Measurements from ENCODE around the gene FLNA. TPM values are rescaled to one million over a fixed set of nuclear protein-coding genes. Genes with fewer than 3 reads are reported as not detected.

FLNA gene
- total and polyA plus RNA-seq, 2 experiments from 2014 or later, result 396 to 468 TPM

DNA sequence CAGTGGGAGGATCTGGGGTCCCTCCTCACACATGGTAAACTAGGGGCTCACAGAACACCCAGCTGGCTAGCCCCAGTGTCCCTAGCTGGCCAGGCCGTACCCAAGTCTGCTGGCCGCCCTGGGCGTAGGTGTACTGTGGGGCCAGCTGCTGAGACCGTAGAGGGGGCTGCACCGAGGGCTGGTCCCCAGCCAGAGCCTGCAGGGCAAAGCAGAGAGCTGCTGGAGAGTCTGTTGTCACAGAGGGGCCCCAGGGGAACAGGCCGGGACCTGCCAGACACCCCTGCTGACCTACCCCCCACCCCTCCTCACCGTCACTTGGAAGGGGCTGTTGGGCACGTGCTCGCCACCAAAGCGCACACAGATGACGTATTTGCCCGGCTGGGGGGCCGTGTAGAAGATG is 19.9 kb downstream of the FLNA start:
- H3K27me3 ChIP-seq, result no peaks in the 10 kb centered on the region
- H3K27ac ChIP-seq, result no peak overlapping the region
- TF ChIP-seq EZH2phosphoT487 (IDR thresholded peaks at IDR 0.05; ENCODE audit: low read depth, severe bottlenecking, unreplicated experiment) (no peak), EZH2 (IDR thresholded peaks at IDR 0.05; ENCODE audit: borderline replicate concordance) (no peak)
- no peaks in the 10 kb centered on the region for H3K36me3 ChIP-seq (replicated peaks; ENCODE audit: insufficient read depth, low read depth)
- no peaks in the 10 kb centered on the region for H3K4me1 ChIP-seq (ENCODE audit: insufficient read depth)
- 88% methylated on average over 13 of the region's 13 CpGs for WGBS (ENCODE audit: low lambda C conversion rate, missing lambda C conversion rate)
- no peaks in the 10 kb centered on the region for H3K79me2 ChIP-seq
- no peak overlapping the region for H3K4me2 ChIP-seq
- H2AFZ ChIP-seq, result no peak overlapping the region
- no peak overlapping the region for H3K4me3 ChIP-seq
- H4K20me1 ChIP-seq (ENCODE audit: insufficient read depth, poor library complexity, severe bottlenecking), result peaks cover 9% of the 10 kb centered on the region
- no peak for DNase-seq (ENCODE audit: low spot score)
- no peaks in the 10 kb centered on the region for H3K9me3 ChIP-seq (ENCODE audit: low read depth)
- no peaks in the 10 kb centered on the region for H3K9me2 ChIP-seq (replicated peaks; ENCODE audit: insufficient read depth)

DNA sequence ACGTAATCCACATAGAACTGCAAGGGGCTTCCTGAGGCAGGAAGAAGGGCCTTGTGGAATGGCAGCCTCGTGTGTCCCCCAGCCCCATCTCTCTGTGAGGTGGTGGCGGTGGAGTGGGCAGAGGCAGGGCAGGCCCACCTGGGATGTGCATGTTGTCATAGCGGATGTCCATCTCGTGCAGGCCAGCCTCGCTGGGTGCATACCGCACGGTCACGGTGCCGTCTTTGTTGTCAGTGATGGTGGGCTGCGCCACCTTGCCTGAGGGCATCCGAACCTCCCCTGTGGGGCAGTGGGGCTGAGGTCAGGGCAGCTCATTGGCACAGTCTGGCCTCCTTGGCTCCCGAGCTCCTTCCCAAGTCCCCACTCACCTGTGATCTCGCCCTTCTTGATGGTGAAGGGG is 20.4 kb downstream of the FLNA start:
- whole genome bisulfite sequencing (ENCODE audit: low lambda C conversion rate, missing lambda C conversion rate), result 92% methylated on average over 13 of the region's 14 CpGs
- H3K9me2 ChIP-seq (replicated peaks; ENCODE audit: insufficient read depth), result no peaks in the 10 kb centered on the region
- no peak overlapping the region for H3K4me3 ChIP-seq
- H3K36me3 ChIP-seq (replicated peaks; ENCODE audit: insufficient read depth, low read depth), result no peaks in the 10 kb centered on the region
- no peaks in the 10 kb centered on the region for H3K4me1 ChIP-seq (ENCODE audit: insufficient read depth)
- no peaks in the 10 kb centered on the region for H3K27me3 ChIP-seq
- H4K20me1 ChIP-seq (ENCODE audit: insufficient read depth, poor library complexity, severe bottlenecking), result peaks cover 9% of the 10 kb centered on the region
- TF ChIP-seq, protein P1, sequence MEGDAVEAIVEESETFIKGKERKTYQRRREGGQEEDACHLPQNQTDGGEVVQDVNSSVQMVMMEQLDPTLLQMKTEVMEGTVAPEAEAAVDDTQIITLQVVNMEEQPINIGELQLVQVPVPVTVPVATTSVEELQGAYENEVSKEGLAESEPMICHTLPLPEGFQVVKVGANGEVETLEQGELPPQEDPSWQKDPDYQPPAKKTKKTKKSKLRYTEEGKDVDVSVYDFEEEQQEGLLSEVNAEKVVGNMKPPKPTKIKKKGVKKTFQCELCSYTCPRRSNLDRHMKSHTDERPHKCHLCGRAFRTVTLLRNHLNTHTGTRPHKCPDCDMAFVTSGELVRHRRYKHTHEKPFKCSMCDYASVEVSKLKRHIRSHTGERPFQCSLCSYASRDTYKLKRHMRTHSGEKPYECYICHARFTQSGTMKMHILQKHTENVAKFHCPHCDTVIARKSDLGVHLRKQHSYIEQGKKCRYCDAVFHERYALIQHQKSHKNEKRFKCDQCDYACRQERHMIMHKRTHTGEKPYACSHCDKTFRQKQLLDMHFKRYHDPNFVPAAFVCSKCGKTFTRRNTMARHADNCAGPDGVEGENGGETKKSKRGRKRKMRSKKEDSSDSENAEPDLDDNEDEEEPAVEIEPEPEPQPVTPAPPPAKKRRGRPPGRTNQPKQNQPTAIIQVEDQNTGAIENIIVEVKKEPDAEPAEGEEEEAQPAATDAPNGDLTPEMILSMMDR (IDR thresholded peaks at IDR 0.05; ENCODE audit: poor library complexity), result no peak
- TF ChIP-seq EZH2 (IDR thresholded peaks at IDR 0.05; ENCODE audit: borderline replicate concordance), result no peak
- TF ChIP-seq EZH2phosphoT487 (IDR thresholded peaks at IDR 0.05; ENCODE audit: low read depth, severe bottlenecking, unreplicated experiment), result no peak
- H3K79me2 ChIP-seq, result no peaks in the 10 kb centered on the region
- no peaks in the 10 kb centered on the region for H3K9me3 ChIP-seq (ENCODE audit: low read depth)
- no peak for DNase-seq (ENCODE audit: low spot score)
- no peak overlapping the region for H2AFZ ChIP-seq
- no peak overlapping the region for H3K27ac ChIP-seq
- H3K4me2 ChIP-seq, result no peak overlapping the region

DNA sequence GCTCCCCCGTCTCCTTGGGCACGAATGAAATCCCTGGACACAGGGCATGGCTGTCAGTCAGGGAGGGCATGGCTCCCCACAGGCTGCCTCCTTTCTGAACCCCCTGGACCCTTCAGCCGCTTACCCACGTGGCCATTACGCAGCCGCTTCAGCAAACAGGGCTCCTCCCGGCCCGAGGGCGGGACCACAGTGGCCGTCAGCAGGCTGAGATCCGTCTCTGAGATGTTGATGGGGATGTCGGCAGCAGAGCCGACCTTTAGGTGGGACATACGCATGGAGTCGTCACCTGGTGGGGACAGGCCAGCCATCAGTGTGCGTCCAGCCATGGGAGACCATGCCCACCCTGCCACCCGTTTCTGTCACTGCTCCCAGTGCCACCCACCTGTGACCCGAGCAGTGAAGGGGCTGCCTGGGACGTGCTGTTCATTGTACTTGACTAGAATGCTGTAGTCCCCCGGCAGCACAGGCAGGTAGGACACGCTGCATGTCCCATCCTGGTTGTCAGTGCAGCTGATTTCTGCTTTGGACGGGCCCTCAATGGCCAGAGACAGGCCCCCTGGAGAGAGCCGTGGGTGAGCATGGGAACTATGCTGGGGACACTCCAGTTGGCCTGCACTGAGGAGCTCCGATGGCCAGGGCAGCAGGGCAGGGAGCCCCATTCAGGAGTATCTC is 21.1 kb downstream of the FLNA start:
- H3K36me3 ChIP-seq (replicated peaks; ENCODE audit: insufficient read depth, low read depth), result no peaks in the 10 kb centered on the region
- no peak for DNase-seq (ENCODE audit: low spot score)
- H3K79me2 ChIP-seq, result no peaks in the 10 kb centered on the region
- 90% methylated on average over 24 of the region's 24 CpGs for WGBS (ENCODE audit: low lambda C conversion rate, missing lambda C conversion rate)
- H3K27ac ChIP-seq, result no peak overlapping the region
- no peaks in the 10 kb centered on the region for H3K9me2 ChIP-seq (replicated peaks; ENCODE audit: insufficient read depth)
- no peaks in the 10 kb centered on the region for H3K4me1 ChIP-seq (ENCODE audit: insufficient read depth)
- H3K4me3 ChIP-seq, result no peak overlapping the region
- peaks cover 9% of the 10 kb centered on the region for H4K20me1 ChIP-seq (ENCODE audit: insufficient read depth, poor library complexity, severe bottlenecking)
- H3K4me2 ChIP-seq, result no peak overlapping the region
- TF ChIP-seq EZH2phosphoT487 (IDR thresholded peaks at IDR 0.05; ENCODE audit: low read depth, severe bottlenecking, unreplicated experiment), result no peak
- no peak for TF ChIP-seq EZH2 (IDR thresholded peaks at IDR 0.05; ENCODE audit: borderline replicate concordance)
- TF ChIP-seq, protein P1 (IDR thresholded peaks at IDR 0.05; ENCODE audit: poor library complexity), result no peak
- H3K27me3 ChIP-seq, result no peaks in the 10 kb centered on the region
- no peaks in the 10 kb centered on the region for H3K9me3 ChIP-seq (ENCODE audit: low read depth)
- H2AFZ ChIP-seq, result no peak overlapping the region

DNA sequence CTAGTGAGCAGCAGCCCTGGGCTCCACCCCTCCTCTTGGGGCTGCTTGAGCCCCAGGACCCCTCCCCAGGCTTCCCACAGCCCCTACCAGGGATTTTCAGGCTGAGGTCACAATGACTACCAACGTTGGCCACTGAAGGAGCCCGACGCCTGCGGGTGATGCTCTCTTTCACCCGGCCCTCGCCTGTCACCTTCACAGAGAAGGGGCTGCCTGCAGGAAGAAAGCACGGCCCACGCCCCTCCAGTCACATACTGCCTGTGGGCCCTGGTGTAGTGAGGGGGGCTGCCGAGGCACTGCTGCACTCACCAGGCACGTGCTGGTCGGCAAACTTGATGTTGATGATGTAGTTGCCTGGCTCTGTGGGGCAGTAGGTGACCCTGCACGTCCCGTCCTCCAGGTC is 22.0 kb downstream of the FLNA start:
- Histone ChIP-seq H2AFZ (no peak overlapping the region), H3K27me3 (no peaks in the 10 kb centered on the region), H3K4me3 (no peak overlapping the region), H4K20me1 (ENCODE audit: insufficient read depth, poor library complexity, severe bottlenecking) (peaks cover 9% of the 10 kb centered on the region), H3K36me3 (replicated peaks; ENCODE audit: insufficient read depth, low read depth) (no peaks in the 10 kb centered on the region), H3K4me1 (ENCODE audit: insufficient read depth) (no peaks in the 10 kb centered on the region), H3K9me2 (replicated peaks; ENCODE audit: insufficient read depth) (no peaks in the 10 kb centered on the region), H3K79me2 (no peaks in the 10 kb centered on the region), H3K9me3 (ENCODE audit: low read depth) (no peaks in the 10 kb centered on the region), H3K4me2 (no peak overlapping the region), H3K27ac (no peak overlapping the region)
- DNase-seq (ENCODE audit: low spot score), result no peak
- 87% methylated on average over 13 of the region's 13 CpGs for WGBS (ENCODE audit: low lambda C conversion rate, missing lambda C conversion rate)
- TF ChIP-seq EZH2phosphoT487 (IDR thresholded peaks at IDR 0.05; ENCODE audit: low read depth, severe bottlenecking, unreplicated experiment) (no peak), EZH2 (IDR thresholded peaks at IDR 0.05; ENCODE audit: borderline replicate concordance) (no peak)
- TF ChIP-seq, protein P1 (IDR thresholded peaks at IDR 0.05; ENCODE audit: poor library complexity), result no peak

Measured in hepatocyte (in vitro differentiated cells).